Vagina (tissue), 2 donors: ENCODE results near the gene UNC5B. TPM values are rescaled to one million over a fixed set of nuclear protein-coding genes. Genes with fewer than 3 reads are reported as not detected.

Source experiments
- DNase-seq, 2 donors: peaks; one replicate each; pipeline ENCODE4 v3.0.0-alpha.2; 2017; ENCODE audit errors: extremely low spot score in 2 of 2
- H3K27ac ChIP-seq: fragments of 200-600 bp; sonication (generic); one replicate; pipeline ENCODE4 v1.5.1; 2019
- H3K27me3 ChIP-seq: fragments of 200-600 bp; sonication (generic); one replicate; pipeline ENCODE4 v1.5.1; 2019
- H3K36me3 ChIP-seq, 2 donors: fragments of 200-600 bp; sonication (generic); one replicate each; pipeline ENCODE4 v1.5.1; 2017 to 2019
- H3K4me1 ChIP-seq: fragments of 200-600 bp; sonication (generic); one replicate; pipeline ENCODE4 v1.5.1; 2019
- H3K4me3 ChIP-seq, 2 donors: fragments of 200-600 bp; sonication (generic); 1 replicate in 1 of 2; 2 replicates in 1 of 2; pipeline ENCODE4 v1.5.1; 2016 to 2019
- H3K9me3 ChIP-seq: fragments of 200-600 bp; sonication (generic); one replicate; pipeline ENCODE4 v1.5.1; 2019
- CTCF ChIP-seq, 3 experiments: fragments of 450-650 bp in 2 of 3; fragments of 200-600 bp in 1 of 3; sonication (generic) in 1 of 3; IDR thresholded peaks; one replicate each; pipeline ENCODE4 v1.5.1; 2017 to 2019; ENCODE audit warnings: antibody characterized with exemption in 3 of 3, mild to moderate bottlenecking in 2 of 3, moderate library complexity in 2 of 3
- POLR2A ChIP-seq, 2 donors: fragments of 450-650 bp; IDR thresholded peaks; one replicate each; pipeline ENCODE4 v1.6.1; 2017; ENCODE audit warnings: antibody characterized with exemption in 2 of 2, mild to moderate bottlenecking in 2 of 2, moderate library complexity in 2 of 2
- POLR2AphosphoS5 ChIP-seq, 2 donors: sonication (generic); formaldehyde crosslinking; IDR thresholded peaks; one replicate each; pipeline ENCODE4 v1.9.0; 2017; ENCODE audit warnings: antibody characterized with exemption in 2 of 2, mild to moderate bottlenecking in 2 of 2, low read depth in 1 of 2; ENCODE audit not compliant: insufficient read depth in 1 of 2
- intact Hi-C: fragments of 100-400 bp; cut with DNase I; formaldehyde crosslinking; loops from one replicate; pipeline ENCODE4 v1.15.1; 2023
- total RNA-seq: library from RNA; depleted of rRNA; stranded (reverse); fragments of >200 nt; gene quantifications from one replicate; pipeline ENCODE4 v1.2.3, GENCODE V29; 2016

The UNC5B gene
- total RNA-seq, 1 donor from 2014 or later = 24.3 TPM

GRCh38 chr10:71326464-71326881, 114.1 kb downstream of the UNC5B start:
- intact Hi-C loops = no loop called here
- Histone ChIP-seq H3K9me3 (no peaks in the 10 kb centered on the region), H3K4me3 (no peak overlapping the region), H3K4me1 (no peaks in the 10 kb centered on the region), H3K36me3 (peaks cover 0 to 4% of the 10 kb centered on the region in 2 donors), H3K27ac (no peak overlapping the region), H3K27me3 (no peaks in the 10 kb centered on the region)
- TF ChIP-seq CTCF (IDR thresholded peaks at IDR 0.05) (no peak), POLR2AphosphoS5 (IDR thresholded peaks at IDR 0.05; ENCODE audit: insufficient read depth in 1 of 2, low read depth in 1 of 2) (no peak), POLR2A (IDR thresholded peaks at IDR 0.05) (no peak)
- DNase-seq = no peak

GRCh38 chr10:71330789-71331404, 118.5 kb downstream of the UNC5B start:
- H3K4me1 ChIP-seq = peaks cover 10% of the 10 kb centered on the region
- DNase-seq = no peak
- intact Hi-C loops = no loop called here
- H3K9me3 ChIP-seq = no peaks in the 10 kb centered on the region
- no peak overlapping the region for H3K4me3 ChIP-seq
- H3K36me3 ChIP-seq = no peaks in the 10 kb centered on the region
- H3K27ac ChIP-seq = no peak overlapping the region
- TF ChIP-seq POLR2AphosphoS5 (IDR thresholded peaks at IDR 0.05; ENCODE audit: insufficient read depth in 1 of 2, low read depth in 1 of 2) = no peak
- TF ChIP-seq CTCF (IDR thresholded peaks at IDR 0.05) = no peak
- no peak for TF ChIP-seq POLR2A (IDR thresholded peaks at IDR 0.05)
- no peaks in the 10 kb centered on the region for H3K27me3 ChIP-seq

GRCh38 chr10:71331736-71332135, 119.4 kb downstream of the UNC5B start:
- Histone ChIP-seq H3K4me3 (no peak overlapping the region), H3K9me3 (no peaks in the 10 kb centered on the region), H3K36me3 (no peaks in the 10 kb centered on the region), H3K27me3 (no peaks in the 10 kb centered on the region), H3K27ac (no peak overlapping the region), H3K4me1 (peaks cover 10% of the 10 kb centered on the region)
- no peak for DNase-seq
- TF ChIP-seq POLR2AphosphoS5 (IDR thresholded peaks at IDR 0.05; ENCODE audit: insufficient read depth in 1 of 2, low read depth in 1 of 2) (no peak), CTCF (IDR thresholded peaks at IDR 0.05) (no peak), POLR2A (IDR thresholded peaks at IDR 0.05) (no peak)
- intact Hi-C loops = no loop called here

- H3K9me3 ChIP-seq = no peaks in the 10 kb centered on the region
- H3K4me1 ChIP-seq = peaks cover 10% of the 10 kb centered on the region
- no peak overlapping the region for H3K4me3 ChIP-seq
- intact Hi-C loops = no loop called here
- H3K36me3 ChIP-seq = no peaks in the 10 kb centered on the region
- DNase-seq = no peak
- no peaks in the 10 kb centered on the region for H3K27me3 ChIP-seq
- no peak overlapping the region for H3K27ac ChIP-seq
- TF ChIP-seq POLR2A (IDR thresholded peaks at IDR 0.05) (no peak), CTCF (IDR thresholded peaks at IDR 0.05) (no peak)
Measured at GRCh38 chr10:71332466-71332865, 120.1 kb downstream of the UNC5B start.

- H3K36me3 ChIP-seq = peaks cover 0 to under 1% of the 10 kb centered on the region in 2 donors
- no peak overlapping the region for H3K4me3 ChIP-seq
- intact Hi-C loops = no loop called here
- peaks cover 10% of the 10 kb centered on the region for H3K4me1 ChIP-seq
- no peak for DNase-seq
- H3K27ac ChIP-seq = no peak overlapping the region
- no peaks in the 10 kb centered on the region for H3K27me3 ChIP-seq
- TF ChIP-seq POLR2AphosphoS5 (IDR thresholded peaks at IDR 0.05; ENCODE audit: insufficient read depth in 1 of 2, low read depth in 1 of 2) (no peak), CTCF (IDR thresholded peaks at IDR 0.05) (no peak), POLR2A (IDR thresholded peaks at IDR 0.05) (no peak)
- H3K9me3 ChIP-seq = no peaks in the 10 kb centered on the region
Measured at GRCh38 chr10:71333129-71333887, 120.9 kb downstream of the UNC5B start.
